Liver (tissue), 9 donors: Measurements from ENCODE around the gene HSPB9. TPM values are rescaled to one million over a fixed set of nuclear protein-coding genes. Genes with fewer than 3 reads are reported as not detected.

Experiments
- DNase-seq: peaks from one replicate; pipeline ENCODE4 v3.0.0-alpha.2; 2017; ENCODE audit warnings: low spot score
- H3K27ac ChIP-seq, 2 donors: one replicate each; pipeline ENCODE4 v1.7.0; 2013; ENCODE audit warnings: inconsistent platforms in 2 of 2, low read length in 2 of 2, control low read depth in 1 of 2, low read depth in 1 of 2, mild to moderate bottlenecking in 1 of 2
- H3K27me3 ChIP-seq, 4 donors: one replicate each; pipeline versions ENCODE4 v1.6.1 to v1.7.0; 2013; ENCODE audit warnings: low read length in 3 of 4, inconsistent platforms in 1 of 4, mild to moderate bottlenecking in 1 of 4, moderate library complexity in 1 of 4; ENCODE audit not compliant: control insufficient read depth in 4 of 4, insufficient read depth in 4 of 4
- H3K36me3 ChIP-seq, 4 donors: one replicate each; pipeline versions ENCODE4 v1.6.1 to v1.7.0; 2013; ENCODE audit warnings: low read length in 3 of 4, mild to moderate bottlenecking in 3 of 4, low read depth in 1 of 4, moderate library complexity in 1 of 4; ENCODE audit not compliant: control insufficient read depth in 4 of 4, insufficient read depth in 3 of 4
- H3K4me1 ChIP-seq, 4 donors: one replicate each; pipeline versions ENCODE4 v1.6.1 to v1.7.0; 2013; ENCODE audit warnings: low read length in 3 of 4, mild to moderate bottlenecking in 3 of 4, moderate library complexity in 1 of 4; ENCODE audit not compliant: control insufficient read depth in 4 of 4, insufficient read depth in 4 of 4
- H3K4me3 ChIP-seq, 3 donors: one replicate each; pipeline versions ENCODE4 v1.6.1 to v1.7.0; 2013; ENCODE audit warnings: low read length in 3 of 3, control low read depth in 1 of 3, low read depth in 1 of 3, mild to moderate bottlenecking in 1 of 3
- H3K9ac ChIP-seq, 2 donors: one replicate each; pipeline ENCODE4 v1.7.0; 2013; ENCODE audit warnings: low read length in 2 of 2, mild to moderate bottlenecking in 2 of 2, moderate library complexity in 2 of 2, control low read depth in 1 of 2, low read depth in 1 of 2
- H3K9me3 ChIP-seq, 4 donors: one replicate each; pipeline versions ENCODE4 v1.6.1 to v1.7.0; 2013; ENCODE audit warnings: low read length in 3 of 4; ENCODE audit not compliant: control insufficient read depth in 4 of 4
- ATF3 ChIP-seq: IDR thresholded peaks from 2 replicates; pipeline ENCODE4 v1.6.1; 2016; ENCODE audit warnings: antibody characterized with exemption
- EGR1 ChIP-seq, 2 donors: IDR thresholded peaks; 2 replicates each; pipeline ENCODE4 v1.6.1; 2016 to 2018; ENCODE audit warnings: antibody characterized with exemption in 2 of 2, low read depth in 2 of 2
- FOXA1 ChIP-seq: IDR thresholded peaks from 2 replicates; pipeline ENCODE4 v1.6.1; 2016; ENCODE audit warnings: antibody characterized with exemption
- FOXA2 ChIP-seq: IDR thresholded peaks from 2 replicates; pipeline ENCODE4 v1.6.1; 2016; ENCODE audit warnings: antibody characterized with exemption
- GABPA ChIP-seq, 2 donors: IDR thresholded peaks in 1 of 2; conservative IDR thresholded peaks in 1 of 2; 2 replicates each; pipeline ENCODE4 v1.6.1; 2016; ENCODE audit warnings: antibody characterized with exemption in 2 of 2, mild to moderate bottlenecking in 1 of 2, moderate library complexity in 1 of 2
- HNF4A ChIP-seq, 2 donors: conservative IDR thresholded peaks; 2 replicates each; pipeline ENCODE4 v1.6.1; 2016; ENCODE audit warnings: antibody characterized with exemption in 2 of 2, mild to moderate bottlenecking in 2 of 2
- HNF4G ChIP-seq: IDR thresholded peaks from 2 replicates; pipeline ENCODE4 v1.6.1; 2016; ENCODE audit warnings: antibody characterized with exemption
- JUND ChIP-seq, 2 donors: IDR thresholded peaks; 2 replicates each; pipeline ENCODE4 v1.6.1; 2016; ENCODE audit warnings: antibody characterized with exemption in 2 of 2
- NR2F2 ChIP-seq: IDR thresholded peaks from 2 replicates; pipeline ENCODE4 v1.6.1; 2016; ENCODE audit warnings: antibody characterized with exemption
- RAD21 ChIP-seq, 2 donors: IDR thresholded peaks; 2 replicates each; pipeline ENCODE4 v1.6.1; 2016; ENCODE audit warnings: antibody characterized with exemption in 2 of 2, mild to moderate bottlenecking in 2 of 2
- REST ChIP-seq: IDR thresholded peaks from 2 replicates; pipeline ENCODE4 v1.6.1; 2016; ENCODE audit warnings: antibody characterized with exemption, mild to moderate bottlenecking
- RXRA ChIP-seq, 2 donors: IDR thresholded peaks; 2 replicates each; pipeline ENCODE4 v1.6.1; 2017 to 2018; ENCODE audit warnings: antibody characterized with exemption in 2 of 2, mild to moderate bottlenecking in 1 of 2
- SP1 ChIP-seq: IDR thresholded peaks from 2 replicates; pipeline ENCODE4 v1.6.1; 2018; ENCODE audit warnings: antibody characterized with exemption, mild to moderate bottlenecking
- TAF1 ChIP-seq: conservative IDR thresholded peaks from 2 replicates; pipeline ENCODE4 v1.6.1; 2016; ENCODE audit warnings: antibody characterized with exemption, mild to moderate bottlenecking
- YY1 ChIP-seq: IDR thresholded peaks from 2 replicates; pipeline ENCODE4 v1.6.1; 2016; ENCODE audit warnings: antibody characterized with exemption, mild to moderate bottlenecking
- ZBTB33 ChIP-seq: IDR thresholded peaks from 2 replicates; pipeline ENCODE4 v1.6.1; 2016; ENCODE audit warnings: antibody characterized with exemption
- WGBS: extraction: QIAGEN DNeasy Blood & Tissue Kit; methylation state at CpG from one replicate; pipeline ENCODE4 v1.1.7; 2013; 5-methylcytosine and 5-hydroxymethylcytosine counted together
- polyA plus RNA-seq, 2 donors: library from polyadenylated mRNA; stranded (reverse) in 1 of 2; unstranded in 1 of 2; fragments of 200-250 nt in 1 of 2; fragments of >200 nt in 1 of 2; fragmentation: Nextera tagmentation in 1 of 2; extraction: Ambion mirVana in 1 of 2; gene quantifications; one replicate each; pipeline versions ENCODE4 v1.2.1 to v1.2.3, GENCODE V29; 2013 to 2015
- total RNA-seq, 2 donors: library from RNA; depleted of rRNA; stranded (reverse); fragments of >200 nt; gene quantifications; one replicate each; pipeline ENCODE4 v1.2.3, GENCODE V29; 2014
- TF ChIP-seq, protein P1 (sequence below): IDR thresholded peaks from 2 replicates; pipeline ENCODE4 v1.6.1; 2016; ENCODE audit warnings: antibody characterized with exemption
- TF ChIP-seq, protein P2 (sequence below): fragments of 150-350 bp; IDR thresholded peaks from 2 replicates; pipeline ENCODE4 v1.5.1; 2017; ENCODE audit warnings: improper control_type of control experiment, low read depth, low read length; ENCODE audit not compliant: missing input control
- donor health status: healthy.
- donor health status: healthy.
- donor health status: healthy.
- donor health status: healthy.
- donor health status: healthy.

HSPB9 gene
- total and polyA plus RNA-seq, 4 donors: 0.17 to 4.0 (median 0.56) TPM

- TF ChIP-seq REST (no peak), YY1 (no peak), ATF3 (no peak), SP1 (no peak), FOXA1 (no peak)
Observed at GRCh38 chr17:42087736-42088705, 34.6 kb upstream of the HSPB9 start (continued).

DNA sequence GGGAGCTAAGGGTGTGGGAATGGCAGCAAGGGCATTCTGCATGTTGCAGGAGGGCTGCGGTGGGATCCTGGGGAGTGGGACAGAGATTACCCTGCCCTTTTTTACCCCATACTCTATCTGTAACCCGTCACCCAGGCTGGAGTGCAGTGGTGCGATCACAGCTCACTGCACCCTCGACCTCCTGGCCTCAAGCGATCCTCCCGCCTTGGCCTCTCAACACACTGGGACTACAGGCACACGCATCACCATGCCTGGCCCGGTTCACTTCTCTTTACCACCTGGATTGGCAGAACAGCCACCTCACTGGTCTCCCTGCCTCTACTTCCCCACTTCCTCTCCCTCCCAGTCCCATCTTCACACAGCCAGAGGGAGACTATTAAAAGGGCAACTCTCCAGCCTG, 33.9 kb upstream of the HSPB9 start:
- no peak for TF ChIP-seq HNF4A (conservative IDR thresholded peaks at IDR 0.05)
- TF ChIP-seq GABPA (IDR thresholded peaks at IDR 0.05 in 1 of 2, conservative IDR thresholded peaks at IDR 0.05 in 1 of 2): no peak
- no peak for TF ChIP-seq EGR1 (IDR thresholded peaks at IDR 0.05; ENCODE audit: low read depth in 2 of 2)
- TF ChIP-seq, protein P1, sequence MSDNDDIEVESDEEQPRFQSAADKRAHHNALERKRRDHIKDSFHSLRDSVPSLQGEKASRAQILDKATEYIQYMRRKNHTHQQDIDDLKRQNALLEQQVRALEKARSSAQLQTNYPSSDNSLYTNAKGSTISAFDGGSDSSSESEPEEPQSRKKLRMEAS: no peak
- no peak for TF ChIP-seq YY1
- no peak for TF ChIP-seq FOXA1
- no peak for TF ChIP-seq NR2F2
- TF ChIP-seq REST: no peak
- TF ChIP-seq ATF3: no peak
- no peak for TF ChIP-seq RXRA (IDR thresholded peaks at IDR 0.05)
- TF ChIP-seq, protein P2, sequence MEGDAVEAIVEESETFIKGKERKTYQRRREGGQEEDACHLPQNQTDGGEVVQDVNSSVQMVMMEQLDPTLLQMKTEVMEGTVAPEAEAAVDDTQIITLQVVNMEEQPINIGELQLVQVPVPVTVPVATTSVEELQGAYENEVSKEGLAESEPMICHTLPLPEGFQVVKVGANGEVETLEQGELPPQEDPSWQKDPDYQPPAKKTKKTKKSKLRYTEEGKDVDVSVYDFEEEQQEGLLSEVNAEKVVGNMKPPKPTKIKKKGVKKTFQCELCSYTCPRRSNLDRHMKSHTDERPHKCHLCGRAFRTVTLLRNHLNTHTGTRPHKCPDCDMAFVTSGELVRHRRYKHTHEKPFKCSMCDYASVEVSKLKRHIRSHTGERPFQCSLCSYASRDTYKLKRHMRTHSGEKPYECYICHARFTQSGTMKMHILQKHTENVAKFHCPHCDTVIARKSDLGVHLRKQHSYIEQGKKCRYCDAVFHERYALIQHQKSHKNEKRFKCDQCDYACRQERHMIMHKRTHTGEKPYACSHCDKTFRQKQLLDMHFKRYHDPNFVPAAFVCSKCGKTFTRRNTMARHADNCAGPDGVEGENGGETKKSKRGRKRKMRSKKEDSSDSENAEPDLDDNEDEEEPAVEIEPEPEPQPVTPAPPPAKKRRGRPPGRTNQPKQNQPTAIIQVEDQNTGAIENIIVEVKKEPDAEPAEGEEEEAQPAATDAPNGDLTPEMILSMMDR: no peak
- TF ChIP-seq RAD21 (IDR thresholded peaks at IDR 0.05): no peak
- TF ChIP-seq FOXA2: no peak
- no peak for TF ChIP-seq TAF1
- TF ChIP-seq JUND (IDR thresholded peaks at IDR 0.05): no peak
- TF ChIP-seq ZBTB33: no peak
- TF ChIP-seq SP1: no peak
- no peak for TF ChIP-seq HNF4G
- Histone ChIP-seq H3K4me3 (no peak overlapping the region), H3K9ac (no peak overlapping the region), H3K27ac (no peak overlapping the region), H3K36me3 (no peaks in the 10 kb centered on the region), H3K27me3 (no peaks in the 10 kb centered on the region), H3K9me3 (no peaks in the 10 kb centered on the region), H3K4me1 (peaks cover 2 to 17% (median 10%) of the 10 kb centered on the region in 4 donors)
- WGBS: 89% methylated on average over 8 of the region's 8 CpGs
- no peak for DNase-seq
